Endothelial cell (in vitro differentiated cells): ENCODE results near the gene LRR1. TPM values are rescaled to one million over a fixed set of nuclear protein-coding genes. Genes with fewer than 3 reads are reported as not detected.
"Not testable (repeated sequence)": the region's sequence is repeated elsewhere in the genome, so short reads cannot be mapped to it uniquely, and the experiment has no call there.

Experiments
- DNase-seq: peaks from one replicate; pipeline ENCODE4 v3.0.0; 2021; ENCODE audit warnings: low spot score
- H3K27ac Mint-ChIP-seq: one replicate; pipeline ENCODE4 v1.8.0; 2021; ENCODE audit warnings: mixed read lengths, inconsistent platforms; ENCODE audit not compliant: unreplicated experiment
- H3K27me3 Mint-ChIP-seq: one replicate; pipeline ENCODE4 v1.8.0; 2021; ENCODE audit warnings: mild to moderate bottlenecking, moderate library complexity, mixed read lengths, inconsistent platforms; ENCODE audit not compliant: unreplicated experiment
- H3K36me3 Mint-ChIP-seq: one replicate; pipeline ENCODE4 v1.8.0; 2021; ENCODE audit warnings: mild to moderate bottlenecking, low read depth, mixed read lengths, inconsistent platforms; ENCODE audit not compliant: unreplicated experiment
- H3K4me1 Mint-ChIP-seq: one replicate; pipeline ENCODE4 v1.8.0; 2021; ENCODE audit warnings: mild to moderate bottlenecking, mixed read lengths, inconsistent platforms; ENCODE audit not compliant: unreplicated experiment
- H3K4me3 Mint-ChIP-seq: one replicate; pipeline ENCODE4 v1.8.0; 2021; ENCODE audit warnings: mild to moderate bottlenecking, mixed read lengths, inconsistent platforms; ENCODE audit not compliant: unreplicated experiment
- H3K9me3 Mint-ChIP-seq: one replicate; pipeline ENCODE4 v1.8.0; 2021; ENCODE audit warnings: mixed read lengths, inconsistent platforms; ENCODE audit not compliant: unreplicated experiment
- CTCF ChIP-seq: fragments of 200-600 bp; sonication (generic); IDR thresholded peaks from one replicate; pipeline ENCODE4 v1.5.0; 2021; ENCODE audit warnings: antibody characterized with exemption; ENCODE audit not compliant: unreplicated experiment
- total RNA-seq: library from RNA; stranded (reverse); fragmentation: NEBNext Ultra II Directional; extraction: Animal tissue kit (Norgen Biotek cat#: 25700); gene quantifications from one replicate; pipeline ENCODE4 v1.2.1, GENCODE V29; 2021; ENCODE audit not compliant: unreplicated experiment

The LRR1 gene
- total RNA-seq, 1 donor from 2014 or later: 12.9 TPM

GRCh38 chr14:49641697-49642129 lies 43.0 kb downstream of the LRR1 start:
- H3K27me3 Mint-ChIP-seq: peaks cover 2% of the 10 kb centered on the region
- no peaks in the 10 kb centered on the region for H3K9me3 Mint-ChIP-seq
- no peak for DNase-seq
- H3K27ac Mint-ChIP-seq: peak overlapping the region; percentile 10
- no peak overlapping the region for H3K4me3 Mint-ChIP-seq
- no peak for TF ChIP-seq CTCF
- H3K4me1 Mint-ChIP-seq: peaks cover 3% of the 10 kb centered on the region
- H3K36me3 Mint-ChIP-seq: peaks cover 14% of the 10 kb centered on the region

DNA sequence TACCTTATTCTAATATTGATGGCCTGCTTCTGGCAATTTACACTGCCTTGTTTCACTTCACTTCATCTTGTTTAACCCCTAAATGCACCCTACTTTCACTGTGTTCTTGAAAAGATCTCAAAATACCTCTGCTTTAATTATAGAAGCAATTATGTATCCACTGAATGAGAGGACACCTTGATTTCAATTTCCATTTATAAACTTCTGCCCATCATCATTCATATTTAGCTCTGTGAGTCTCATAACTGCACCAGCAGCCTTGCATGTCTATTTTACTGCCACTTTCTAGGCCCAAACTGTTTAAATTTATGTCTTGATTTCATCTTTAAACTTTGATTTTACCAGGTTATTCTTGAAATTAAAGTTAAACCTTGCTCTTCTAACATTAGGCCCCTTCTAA lies 43.4 kb downstream of the LRR1 start:
- no peaks in the 10 kb centered on the region for H3K9me3 Mint-ChIP-seq
- H3K27me3 Mint-ChIP-seq: peaks cover 2% of the 10 kb centered on the region
- no peak for TF ChIP-seq CTCF
- H3K4me3 Mint-ChIP-seq: no peak overlapping the region
- peak overlapping the region; percentile 10 for H3K27ac Mint-ChIP-seq
- no peaks in the 10 kb centered on the region for H3K4me1 Mint-ChIP-seq
- DNase-seq: no peak
- peaks cover 11% of the 10 kb centered on the region for H3K36me3 Mint-ChIP-seq

DNA sequence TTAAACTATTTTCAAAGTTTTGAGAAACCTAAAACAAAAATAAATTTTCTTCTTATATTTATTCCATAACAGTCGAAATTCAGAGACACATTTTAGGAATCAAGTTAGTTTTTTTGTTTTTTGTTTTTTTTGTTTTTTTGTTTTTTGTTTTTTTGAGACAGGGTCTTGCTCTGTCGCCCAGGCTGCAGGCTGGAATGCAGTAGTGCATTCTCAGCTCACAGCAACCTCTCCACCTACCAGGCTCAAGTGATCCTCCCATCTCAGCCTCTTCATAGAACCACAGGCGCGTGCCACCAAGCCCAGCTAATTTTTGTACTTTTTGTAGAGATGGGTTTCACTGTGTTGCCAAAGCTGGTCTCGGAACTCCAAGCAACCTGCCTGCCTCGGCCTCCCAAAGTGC lies 54.8 kb downstream of the LRR1 start:
- TF ChIP-seq CTCF: no peak
- H3K4me3 Mint-ChIP-seq: no peak overlapping the region
- H3K27me3 Mint-ChIP-seq: no peaks in the 10 kb centered on the region
- H3K36me3 Mint-ChIP-seq: no peaks in the 10 kb centered on the region
- no peaks in the 10 kb centered on the region for H3K9me3 Mint-ChIP-seq
- no peak for DNase-seq
- H3K27ac Mint-ChIP-seq: no peak overlapping the region
- no peaks in the 10 kb centered on the region for H3K4me1 Mint-ChIP-seq

- no peaks in the 10 kb centered on the region for H3K36me3 Mint-ChIP-seq
- TF ChIP-seq CTCF: no peak
- no peak overlapping the region for H3K27ac Mint-ChIP-seq
- no peak for DNase-seq
- no peaks in the 10 kb centered on the region for H3K9me3 Mint-ChIP-seq
- H3K27me3 Mint-ChIP-seq: no peaks in the 10 kb centered on the region
- no peak overlapping the region for H3K4me3 Mint-ChIP-seq
- no peaks in the 10 kb centered on the region for H3K4me1 Mint-ChIP-seq
Measured at GRCh38 chr14:49654511-49654910, 55.8 kb downstream of the LRR1 start.

DNA sequence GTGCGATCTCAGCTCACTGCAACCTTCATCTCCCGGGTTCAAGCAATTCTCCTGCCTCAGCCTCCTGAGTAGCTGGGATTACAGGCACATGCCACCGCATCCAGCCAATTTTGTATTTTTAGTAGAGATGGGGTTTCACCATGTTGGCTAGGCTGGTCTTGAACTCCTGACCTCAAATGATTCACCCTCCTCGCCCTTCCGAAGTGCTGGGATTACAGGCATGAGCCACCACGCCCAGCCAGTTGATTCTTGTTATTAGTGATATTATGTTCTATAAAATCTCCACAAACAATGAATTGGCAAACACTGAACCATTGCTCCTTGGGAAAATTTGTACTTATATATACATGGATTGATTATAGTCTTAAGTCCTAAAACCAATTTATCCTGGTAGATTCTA lies 58.8 kb downstream of the LRR1 start:
- not testable (repeated sequence) for H3K27me3 Mint-ChIP-seq, H3K36me3 Mint-ChIP-seq, H3K4me3 Mint-ChIP-seq, H3K9me3 Mint-ChIP-seq, H3K27ac Mint-ChIP-seq, H3K4me1 Mint-ChIP-seq, DNase-seq
